Caco-2 (cell line): Measurements from ENCODE around the gene AGBL3. TPM values are rescaled to one million over a fixed set of nuclear protein-coding genes. Genes with fewer than 3 reads are reported as not detected.

Experiments used
- BruUV-seq: library from RNA; stranded (reverse); fragments of 400-500 nt; replicated peaks from 2 replicates; lab custom pipeline; 2021; lab: Mats Ljungman, UMichigan
- CTCF ChIA-PET: fragments of 300-600 bp; sonication (Branson Sonifier 250); formaldehyde crosslinking; loops from one replicate; lab custom pipeline; 2022; ENCODE audit warnings: antibody characterized with exemption; lab: Charles Lee
- POLR2A ChIA-PET: fragments of 300-600 bp; sonication (Branson Sonifier 250); formaldehyde crosslinking; loops from one replicate; lab custom pipeline; 2022; ENCODE audit warnings: antibody characterized with exemption; lab: Charles Lee
- DNase-seq, 2 experiments: peaks; one replicate each; pipeline versions ENCODE4 v3.0.0 to v3.0.0-alpha.2; 2020 to 2022
- H3K27me3 ChIP-seq: replicated peaks from 2 replicates; pipeline ENCODE4 v1.6.0; 2011; ENCODE audit warnings: low read length; ENCODE audit not compliant: control insufficient read depth, insufficient read depth
- H3K36me3 ChIP-seq: 2 replicates; pipeline ENCODE4 v1.5.1; 2011; ENCODE audit warnings: low read length; ENCODE audit not compliant: control insufficient read depth, insufficient read depth
- H3K4me1 ChIP-seq: fragments of 250-450 bp; sonication (Bioruptor Pico); 2 replicates; pipeline ENCODE4 v1.5.1; 2020; ENCODE audit warnings: mild to moderate bottlenecking
- H3K4me3 ChIP-seq: 2 replicates; pipeline ENCODE4 v1.5.1; 2011; ENCODE audit warnings: low read depth, mild to moderate bottlenecking, control low read depth, low read length
- H3K9me3 ChIP-seq: fragments of 250-450 bp; sonication (Bioruptor Pico); 2 replicates; pipeline ENCODE4 v1.5.1; 2020; ENCODE audit warnings: mild to moderate bottlenecking, moderate library complexity
- H3K27ac Mint-ChIP-seq: one replicate; pipeline ENCODE4 v1.8.0; 2022; ENCODE audit warnings: mixed read lengths; ENCODE audit not compliant: unreplicated experiment
- H3K27me3 Mint-ChIP-seq: one replicate; pipeline ENCODE4 v1.8.0; 2022; ENCODE audit warnings: mixed read lengths; ENCODE audit not compliant: insufficient read depth, unreplicated experiment
- H3K36me3 Mint-ChIP-seq: one replicate; pipeline ENCODE4 v1.8.0; 2022; ENCODE audit warnings: mild to moderate bottlenecking, mixed read lengths; ENCODE audit not compliant: insufficient read depth, unreplicated experiment
- H3K4me1 Mint-ChIP-seq: one replicate; pipeline ENCODE4 v1.8.0; 2022; ENCODE audit warnings: low read depth, mixed read lengths; ENCODE audit not compliant: unreplicated experiment
- H3K4me3 Mint-ChIP-seq: one replicate; pipeline ENCODE4 v1.8.0; 2022; ENCODE audit warnings: mild to moderate bottlenecking, moderate library complexity, mixed read lengths; ENCODE audit not compliant: unreplicated experiment
- H3K9me3 Mint-ChIP-seq: one replicate; pipeline ENCODE4 v1.8.0; 2022; ENCODE audit warnings: mixed read lengths; ENCODE audit not compliant: unreplicated experiment
- intact Hi-C: fragments of 100-400 bp; cut with micrococcal nuclease; formaldehyde crosslinking; loops from one replicate; pipeline ENCODE4 v1.10.0; 2022; ENCODE audit not compliant: unreplicated experiment
- total RNA-seq: library from RNA; stranded (reverse); gene quantifications from 2 replicates; pipeline ENCODE4 v1.2.3, GENCODE V29; 2022
- TF ChIP-seq, protein P1 (sequence below), 2 experiments: fragments of 200-600 bp in 1 of 2; IDR thresholded peaks; 1 replicate in 1 of 2; 2 replicates in 1 of 2; pipeline versions ENCODE4 v1.5.1 to v1.8.0; 2011 to 2022; ENCODE audit warnings: antibody characterized with exemption in 1 of 2, control low read depth in 1 of 2, inconsistent platforms in 1 of 2, low read depth in 1 of 2, low read length in 1 of 2, mild to moderate bottlenecking in 1 of 2, moderate library complexity in 1 of 2; ENCODE audit not compliant: insufficient read depth in 1 of 2, severe bottlenecking in 1 of 2, unreplicated experiment in 1 of 2

The AGBL3 gene
- total RNA-seq, 1 experiment from 2014 or later, result 6.1 TPM

DNA sequence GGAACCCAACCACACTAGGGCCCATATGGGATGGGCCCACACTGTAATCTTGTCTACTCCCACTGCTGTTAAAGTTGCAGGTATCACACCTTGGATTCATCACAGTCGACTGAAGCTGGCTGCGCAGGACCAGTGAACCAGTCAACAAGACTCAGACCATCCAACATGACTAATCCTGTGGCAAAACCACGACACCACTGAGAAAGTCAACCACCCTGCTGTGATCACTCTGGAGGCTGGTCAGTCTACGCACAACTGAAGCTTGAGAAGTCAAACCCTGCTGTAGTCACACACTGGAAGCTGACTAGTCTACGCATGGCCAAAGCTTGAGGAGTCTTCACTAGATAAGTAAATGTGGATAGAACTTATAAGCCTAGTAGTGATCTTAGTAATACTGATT is 193.8 kb downstream of the AGBL3 start:
- ChIA-PET CTCF (no interaction called here), POLR2A (no interaction called here)
- Histone ChIP-seq H3K4me1 (0 out of 2 replicates have a peak, but pooled peaks cover 6% of the 10 kb centered on the region), H3K9me3 (peaks cover 34% of the 10 kb centered on the region), H3K36me3 (no peaks in the 10 kb centered on the region; the same call in 1 of the 2 replicates), H3K4me3 (no peak overlapping the region), H3K27me3 (no peaks in the 10 kb centered on the region)
- no peak overlapping the region for H3K27ac Mint-ChIP-seq
- BruUV-seq, result no TSS peak
- no peak for DNase-seq
- no peaks in the 10 kb centered on the region for H3K4me1 Mint-ChIP-seq
- intact Hi-C loops, result no loop called here
- H3K9me3 Mint-ChIP-seq, result peaks cover 29% of the 10 kb centered on the region
- peaks cover 15% of the 10 kb centered on the region for H3K36me3 Mint-ChIP-seq
- TF ChIP-seq, protein P1, sequence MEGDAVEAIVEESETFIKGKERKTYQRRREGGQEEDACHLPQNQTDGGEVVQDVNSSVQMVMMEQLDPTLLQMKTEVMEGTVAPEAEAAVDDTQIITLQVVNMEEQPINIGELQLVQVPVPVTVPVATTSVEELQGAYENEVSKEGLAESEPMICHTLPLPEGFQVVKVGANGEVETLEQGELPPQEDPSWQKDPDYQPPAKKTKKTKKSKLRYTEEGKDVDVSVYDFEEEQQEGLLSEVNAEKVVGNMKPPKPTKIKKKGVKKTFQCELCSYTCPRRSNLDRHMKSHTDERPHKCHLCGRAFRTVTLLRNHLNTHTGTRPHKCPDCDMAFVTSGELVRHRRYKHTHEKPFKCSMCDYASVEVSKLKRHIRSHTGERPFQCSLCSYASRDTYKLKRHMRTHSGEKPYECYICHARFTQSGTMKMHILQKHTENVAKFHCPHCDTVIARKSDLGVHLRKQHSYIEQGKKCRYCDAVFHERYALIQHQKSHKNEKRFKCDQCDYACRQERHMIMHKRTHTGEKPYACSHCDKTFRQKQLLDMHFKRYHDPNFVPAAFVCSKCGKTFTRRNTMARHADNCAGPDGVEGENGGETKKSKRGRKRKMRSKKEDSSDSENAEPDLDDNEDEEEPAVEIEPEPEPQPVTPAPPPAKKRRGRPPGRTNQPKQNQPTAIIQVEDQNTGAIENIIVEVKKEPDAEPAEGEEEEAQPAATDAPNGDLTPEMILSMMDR (IDR thresholded peaks at IDR 0.05; ENCODE audit: insufficient read depth in 1 of 2, low read depth in 1 of 2, low read length in 1 of 2, severe bottlenecking in 1 of 2, unreplicated experiment in 1 of 2), result no peak
- no peaks in the 10 kb centered on the region for H3K27me3 Mint-ChIP-seq
- no peak overlapping the region for H3K4me3 Mint-ChIP-seq

DNA sequence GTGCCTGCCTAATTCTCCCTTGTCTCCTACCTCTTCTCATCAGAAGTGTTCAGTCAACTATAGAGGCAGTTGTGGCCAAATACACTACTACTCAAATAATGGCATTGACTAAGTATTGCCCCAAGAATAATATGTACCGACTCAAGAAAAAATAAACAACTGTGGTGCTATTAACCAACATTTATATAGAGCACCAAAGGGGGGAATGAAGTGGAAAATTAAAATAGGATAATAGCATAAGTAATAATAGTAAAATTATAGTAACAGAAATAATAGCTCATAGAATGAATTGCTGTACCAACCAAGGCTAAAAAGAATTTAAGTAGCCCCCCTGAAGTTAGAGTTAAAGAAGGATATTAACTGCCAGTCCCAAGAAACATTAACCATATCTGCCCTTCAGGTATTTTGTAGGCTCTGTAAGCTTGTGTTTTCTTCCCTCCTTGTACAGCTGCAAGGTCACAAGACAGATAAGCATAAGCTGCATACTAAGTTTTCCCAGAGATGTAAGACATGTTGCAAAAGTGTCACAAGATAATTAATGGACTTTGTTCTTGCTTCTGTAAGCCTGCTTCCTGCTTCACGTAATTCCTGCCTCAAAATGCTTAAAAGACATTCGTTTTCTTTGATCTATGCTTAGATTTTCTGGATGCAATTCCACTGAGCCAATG is 195.1 kb downstream of the AGBL3 start:
- Mint-ChIP-seq H3K36me3 (peaks cover 15% of the 10 kb centered on the region), H3K27ac (no peak overlapping the region), H3K27me3 (no peaks in the 10 kb centered on the region), H3K9me3 (peaks cover 29% of the 10 kb centered on the region), H3K4me3 (no peak overlapping the region), H3K4me1 (no peaks in the 10 kb centered on the region)
- BruUV-seq, result no TSS peak
- DNase-seq, result no peak
- Histone ChIP-seq H3K27me3 (no peaks in the 10 kb centered on the region), H3K36me3 (no peaks in the 10 kb centered on the region; the same call in 1 of the 2 replicates), H3K4me3 (no peak overlapping the region), H3K4me1 (0 out of 2 replicates have a peak, but pooled peaks cover 6% of the 10 kb centered on the region), H3K9me3 (peaks cover 34% of the 10 kb centered on the region)
- TF ChIP-seq, protein P1 (IDR thresholded peaks at IDR 0.05; ENCODE audit: insufficient read depth in 1 of 2, low read depth in 1 of 2, low read length in 1 of 2, severe bottlenecking in 1 of 2, unreplicated experiment in 1 of 2), result no peak
- ChIA-PET CTCF (no interaction called here), POLR2A (no interaction called here)
- intact Hi-C loops, result no loop called here

DNA sequence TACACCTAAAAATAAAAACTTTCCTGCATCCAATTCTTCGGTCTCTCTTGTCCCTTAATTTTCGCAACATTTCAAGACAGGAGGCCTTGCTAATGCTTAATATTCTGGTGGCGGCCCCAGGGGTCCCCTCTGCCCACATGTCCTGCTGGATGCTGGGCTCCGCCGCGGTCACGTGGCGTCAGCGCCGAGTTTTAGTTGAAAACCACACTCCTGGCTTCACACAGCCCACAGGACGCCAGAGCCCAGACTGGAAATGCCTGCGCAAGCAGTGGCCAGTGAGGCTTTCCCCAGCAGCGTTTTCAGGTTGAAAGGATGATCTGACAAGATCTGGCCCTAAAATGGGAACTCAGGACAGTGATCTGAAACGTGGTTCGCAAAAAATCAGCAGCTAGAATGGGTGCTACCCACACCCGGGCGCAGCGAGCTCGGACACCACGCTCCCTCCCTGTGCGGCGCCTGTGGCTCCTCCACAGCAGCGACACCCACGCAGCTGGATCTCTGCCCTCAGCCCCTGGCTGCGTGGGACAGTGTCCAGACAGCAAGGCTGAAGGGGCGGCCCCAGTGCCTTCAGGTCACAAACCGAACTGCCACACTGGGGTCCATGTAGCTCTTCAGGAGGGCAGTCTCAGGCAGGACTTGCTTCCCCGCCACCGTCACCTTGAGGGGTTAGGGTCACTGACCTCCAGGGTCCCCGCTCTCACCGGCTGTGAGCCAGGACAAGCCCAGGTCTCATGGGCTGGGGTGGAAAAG is 195.8 kb downstream of the AGBL3 start:
- TF ChIP-seq, protein P1 (IDR thresholded peaks at IDR 0.05; ENCODE audit: insufficient read depth in 1 of 2, low read depth in 1 of 2, low read length in 1 of 2, severe bottlenecking in 1 of 2, unreplicated experiment in 1 of 2), result no peak
- CTCF ChIA-PET, result no interaction called here
- H3K9me3 ChIP-seq, result peaks cover 34% of the 10 kb centered on the region
- intact Hi-C loops, result no loop called here
- H3K4me3 Mint-ChIP-seq, result no peak overlapping the region
- no peaks in the 10 kb centered on the region for H3K27me3 ChIP-seq
- no peak overlapping the region for H3K4me3 ChIP-seq
- H3K4me1 Mint-ChIP-seq, result no peaks in the 10 kb centered on the region
- H3K27ac Mint-ChIP-seq, result no peak overlapping the region
- peaks cover 29% of the 10 kb centered on the region for H3K9me3 Mint-ChIP-seq
- no peak for DNase-seq
- BruUV-seq, result no TSS peak
- H3K4me1 ChIP-seq, result 0 out of 2 replicates have a peak, but pooled peaks cover 6% of the 10 kb centered on the region
- no peaks in the 10 kb centered on the region; the same call in 1 of the 2 replicates for H3K36me3 ChIP-seq
- peaks cover 15% of the 10 kb centered on the region for H3K36me3 Mint-ChIP-seq
- H3K27me3 Mint-ChIP-seq, result no peaks in the 10 kb centered on the region
- POLR2A ChIA-PET, result no interaction called here
